Esophagus squamous epithelium (tissue), 4 donors: ENCODE results near the gene COTL1.

Experiments
- POLR2A ChIP-seq, 4 donors: fragments of 450-650 bp; IDR thresholded peaks; one replicate each; pipeline ENCODE4 v1.6.1; 2017; ENCODE audit warnings: antibody characterized with exemption in 4 of 4, mild to moderate bottlenecking in 4 of 4, moderate library complexity in 3 of 4
- TF ChIP-seq, protein P1 (sequence below), 6 experiments: fragments of 450-650 bp in 4 of 6; fragments of 200-600 bp in 2 of 6; sonication (generic) in 2 of 6; IDR thresholded peaks; one replicate each; pipeline ENCODE4 v1.5.1; 2016 to 2019; ENCODE audit warnings: antibody characterized with exemption in 6 of 6, mild to moderate bottlenecking in 4 of 6, moderate library complexity in 4 of 6

DNA sequence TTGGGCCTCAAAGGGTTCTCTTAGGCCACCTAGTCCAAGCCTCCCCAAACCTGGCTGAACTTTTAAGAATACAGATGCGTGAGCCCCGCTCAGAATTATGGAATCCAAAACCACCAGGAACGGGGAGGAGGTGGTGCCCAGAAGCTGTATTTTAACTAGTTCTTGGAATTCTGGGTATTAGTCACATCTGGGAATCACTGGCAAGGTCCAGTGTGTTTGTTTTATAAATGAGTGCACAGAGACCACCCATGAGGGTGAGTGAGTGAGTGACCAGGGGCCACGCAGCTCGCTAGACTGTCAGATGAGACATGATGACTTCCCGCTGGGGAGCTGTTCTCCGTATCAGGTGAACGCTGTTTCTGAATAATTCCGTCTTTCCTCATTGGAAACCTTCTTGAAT lies 44.6 kb upstream of the COTL1 start:
- TF ChIP-seq POLR2A (IDR thresholded peaks at IDR 0.05), result no peak
- TF ChIP-seq, protein P1, sequence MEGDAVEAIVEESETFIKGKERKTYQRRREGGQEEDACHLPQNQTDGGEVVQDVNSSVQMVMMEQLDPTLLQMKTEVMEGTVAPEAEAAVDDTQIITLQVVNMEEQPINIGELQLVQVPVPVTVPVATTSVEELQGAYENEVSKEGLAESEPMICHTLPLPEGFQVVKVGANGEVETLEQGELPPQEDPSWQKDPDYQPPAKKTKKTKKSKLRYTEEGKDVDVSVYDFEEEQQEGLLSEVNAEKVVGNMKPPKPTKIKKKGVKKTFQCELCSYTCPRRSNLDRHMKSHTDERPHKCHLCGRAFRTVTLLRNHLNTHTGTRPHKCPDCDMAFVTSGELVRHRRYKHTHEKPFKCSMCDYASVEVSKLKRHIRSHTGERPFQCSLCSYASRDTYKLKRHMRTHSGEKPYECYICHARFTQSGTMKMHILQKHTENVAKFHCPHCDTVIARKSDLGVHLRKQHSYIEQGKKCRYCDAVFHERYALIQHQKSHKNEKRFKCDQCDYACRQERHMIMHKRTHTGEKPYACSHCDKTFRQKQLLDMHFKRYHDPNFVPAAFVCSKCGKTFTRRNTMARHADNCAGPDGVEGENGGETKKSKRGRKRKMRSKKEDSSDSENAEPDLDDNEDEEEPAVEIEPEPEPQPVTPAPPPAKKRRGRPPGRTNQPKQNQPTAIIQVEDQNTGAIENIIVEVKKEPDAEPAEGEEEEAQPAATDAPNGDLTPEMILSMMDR (IDR thresholded peaks at IDR 0.05), result no peak
